Measurements from ENCODE around the gene MPHOSPH8.
A peak's percentile ranks its signal among the peaks of the same experiment; 100 is the strongest.
"Not testable (repeated sequence)": the region's sequence is repeated elsewhere in the genome, so short reads cannot be mapped to it uniquely, and the experiment has no call there.

MPHOSPH8 gene

DNA sequence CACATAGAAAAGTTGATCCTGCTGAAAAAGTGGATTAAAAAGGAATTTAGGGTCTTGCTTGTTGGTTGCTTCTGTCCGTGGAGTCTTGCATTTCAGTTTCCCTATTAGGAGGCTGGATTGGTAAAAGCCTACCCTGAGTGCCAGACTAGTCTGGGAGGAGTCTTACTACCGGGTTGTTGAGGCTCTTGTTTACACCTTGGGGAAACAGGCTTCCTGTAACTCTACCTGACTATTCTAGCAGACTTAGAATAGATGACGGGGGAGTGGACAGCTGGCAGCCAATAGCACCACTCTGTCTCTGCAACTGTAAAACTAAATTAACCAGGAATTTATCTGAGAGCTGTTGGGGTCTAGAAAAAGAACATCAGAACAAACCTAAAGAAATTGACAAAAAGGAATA is 11.3 kb upstream of the MPHOSPH8 start:
- DNase-seq (ENCODE audit: low read depth, low spot score): no peak

DNA sequence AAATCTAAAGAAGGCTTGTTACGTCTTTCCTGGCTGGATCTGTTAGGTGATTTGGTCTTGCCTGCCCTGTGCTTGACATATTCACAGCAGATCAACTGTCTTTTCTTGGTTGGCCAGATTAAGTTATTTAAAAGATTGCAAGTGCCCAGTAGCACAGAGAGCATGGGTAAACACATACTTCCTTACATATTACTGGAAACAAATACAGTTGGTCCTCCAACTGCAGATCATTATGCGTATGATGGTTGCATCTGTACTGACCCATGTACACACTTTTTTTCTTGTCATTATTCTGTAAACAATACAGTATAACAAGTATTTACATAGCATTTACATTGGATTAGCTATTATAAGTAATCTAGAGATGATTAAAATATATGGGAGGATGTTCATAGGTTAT is 9.2 kb upstream of the MPHOSPH8 start:
- no peak for DNase-seq (ENCODE audit: low read depth, low spot score)
- no peak overlapping the region for H3K4me3 ChIP-seq (ENCODE audit: low read length)

More for the DNA sequence above, 11.3 kb upstream of the MPHOSPH8 start:
- H3K4me3 ChIP-seq (ENCODE audit: low read length): no peak overlapping the region

DNA sequence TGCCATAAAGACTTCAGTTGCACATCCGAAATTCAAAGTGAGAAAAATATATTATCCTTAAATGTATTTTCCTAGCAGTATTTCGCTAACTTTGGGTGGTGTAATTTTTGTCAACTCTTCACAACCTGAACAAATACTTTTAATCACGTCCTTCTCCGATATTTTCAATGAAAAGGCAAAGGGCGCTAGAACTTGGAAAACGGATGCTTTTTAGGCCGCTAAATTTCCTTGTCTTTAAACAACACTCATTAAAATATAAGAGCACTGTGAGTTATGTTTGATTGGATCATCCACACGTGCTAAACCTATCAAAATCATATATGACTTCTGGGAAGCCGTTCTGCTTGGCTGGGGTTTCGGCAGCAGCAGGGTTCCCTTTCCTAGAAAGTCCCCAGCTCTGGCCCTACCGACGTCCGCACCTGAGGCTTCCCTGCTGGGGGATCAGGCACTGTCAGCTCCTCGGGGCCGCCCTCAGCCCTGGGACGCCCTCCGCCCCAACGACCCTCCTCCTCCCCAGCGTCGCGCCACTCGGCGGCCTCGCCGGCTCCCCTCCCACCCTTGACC is 462 bp upstream of the MPHOSPH8 start:
- no peak for DNase-seq (ENCODE audit: low read depth, low spot score)
- H3K4me3 ChIP-seq (ENCODE audit: low read length): peak overlapping the region; percentile 77

DNA sequence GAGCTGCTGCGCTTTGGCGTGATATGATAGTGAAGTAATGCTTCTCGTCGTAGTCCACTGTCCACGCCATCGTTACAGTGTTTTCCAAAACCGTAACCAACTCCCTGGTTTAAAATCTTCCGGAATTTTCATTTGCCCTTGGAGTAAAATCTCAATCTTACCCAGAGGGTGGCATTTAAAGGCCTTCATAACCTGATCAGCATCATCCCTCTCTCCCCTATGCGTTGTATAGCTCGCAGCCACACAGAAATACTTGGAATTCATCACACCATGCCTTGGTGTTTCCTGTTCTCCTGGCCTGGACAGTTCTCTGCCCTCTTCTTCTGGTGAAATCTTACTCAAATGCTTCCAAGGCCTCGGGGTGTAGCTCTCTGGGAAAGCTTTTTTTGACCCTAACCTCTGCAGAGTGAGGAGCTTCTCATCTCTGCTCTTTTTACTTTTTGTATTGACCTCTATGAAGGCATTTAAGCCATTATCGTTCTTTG is 839 bp downstream of the MPHOSPH8 start:
- DNase-seq (ENCODE audit: low read depth, low spot score): no peak
- peak overlapping the region; percentile 77 for H3K4me3 ChIP-seq (ENCODE audit: low read length)

DNA sequence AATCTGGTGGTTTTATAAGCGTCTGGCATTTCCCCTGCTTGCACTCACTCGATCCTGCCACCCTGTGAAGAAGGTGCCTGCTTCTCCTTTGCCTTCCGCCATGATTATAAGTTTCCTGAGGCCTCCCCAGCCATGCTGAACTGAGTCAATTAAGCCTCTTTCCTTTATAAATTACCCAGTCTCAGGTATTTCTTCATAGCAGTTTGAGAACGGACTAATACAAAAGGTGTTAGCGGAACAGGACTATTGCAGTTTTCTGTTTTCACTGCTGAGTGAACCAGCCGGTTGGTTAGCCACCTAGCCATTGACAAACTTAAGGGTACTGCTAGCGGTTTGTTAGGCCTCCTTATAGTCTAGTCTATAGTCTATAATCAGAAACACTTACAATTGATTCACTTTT is 2.5 kb downstream of the MPHOSPH8 start:
- DNase-seq (ENCODE audit: low read depth, low spot score); H3K4me3 ChIP-seq (ENCODE audit: low read length): not testable (repeated sequence)

DNA sequence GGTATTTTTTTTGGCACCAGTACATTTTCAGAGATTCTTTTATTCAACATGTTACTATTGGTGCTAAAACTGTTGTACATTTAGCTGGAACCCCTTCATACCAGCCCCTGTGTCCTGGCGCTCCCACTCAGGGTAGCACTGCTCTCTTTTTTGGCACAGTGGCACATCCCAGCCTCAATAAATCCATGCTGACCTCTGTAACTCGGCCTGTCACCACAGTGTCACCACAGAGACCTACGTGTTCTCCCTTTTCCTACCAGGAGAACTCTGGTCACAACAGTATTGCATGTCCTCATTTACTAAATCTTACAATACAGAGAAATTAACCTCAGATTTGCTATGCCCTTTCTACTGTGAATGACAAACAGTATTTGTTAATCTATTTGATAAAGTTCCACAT is 10.2 kb downstream of the MPHOSPH8 start:
- no peak for DNase-seq (ENCODE audit: low read depth, low spot score)
- no peak overlapping the region for H3K4me3 ChIP-seq (ENCODE audit: low read length)

DNA sequence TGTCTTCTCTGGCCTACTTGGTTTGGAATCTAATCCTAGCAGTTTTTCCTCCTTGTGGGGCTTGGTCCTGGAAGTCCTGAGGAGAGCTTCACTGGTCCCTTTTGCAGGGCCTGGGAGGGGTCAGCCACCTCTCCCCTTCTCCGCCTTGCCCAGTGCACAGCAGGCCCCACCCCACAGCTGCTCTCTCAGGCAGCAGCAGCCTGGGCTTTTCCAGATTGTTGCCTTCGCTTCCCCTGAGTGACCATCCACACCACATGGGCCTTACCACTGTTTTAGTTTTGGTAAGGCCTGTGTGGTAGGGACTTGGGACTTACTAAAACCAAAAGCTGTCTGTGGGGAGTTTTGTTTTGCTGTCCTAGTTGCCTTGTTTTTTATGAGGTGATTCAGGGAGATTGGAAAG is 11.5 kb downstream of the MPHOSPH8 start:
- no peak overlapping the region for H3K4me3 ChIP-seq (ENCODE audit: low read length)
- DNase-seq (ENCODE audit: low read depth, low spot score): no peak

DNA sequence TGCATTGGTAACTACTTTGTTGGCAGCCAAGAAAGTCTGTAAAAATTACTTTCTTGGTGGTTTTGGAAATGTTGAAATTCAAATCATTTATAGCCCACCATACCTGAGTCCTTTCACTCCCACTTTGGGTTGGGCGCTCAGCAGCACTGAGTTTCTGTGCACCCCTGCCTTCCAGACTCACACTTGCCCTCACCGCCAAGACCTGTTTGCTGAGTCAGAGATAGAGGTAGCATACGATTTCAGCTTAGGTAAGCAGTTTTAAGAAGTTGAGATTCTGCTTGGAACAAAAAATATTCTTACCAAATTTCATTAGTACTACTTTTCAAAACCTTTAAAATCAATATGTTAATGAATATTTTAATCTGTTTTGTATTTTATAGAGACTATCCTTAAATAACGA is 12.6 kb downstream of the MPHOSPH8 start:
- no peak for DNase-seq (ENCODE audit: low read depth, low spot score)
- no peak overlapping the region for H3K4me3 ChIP-seq (ENCODE audit: low read length)

DNA sequence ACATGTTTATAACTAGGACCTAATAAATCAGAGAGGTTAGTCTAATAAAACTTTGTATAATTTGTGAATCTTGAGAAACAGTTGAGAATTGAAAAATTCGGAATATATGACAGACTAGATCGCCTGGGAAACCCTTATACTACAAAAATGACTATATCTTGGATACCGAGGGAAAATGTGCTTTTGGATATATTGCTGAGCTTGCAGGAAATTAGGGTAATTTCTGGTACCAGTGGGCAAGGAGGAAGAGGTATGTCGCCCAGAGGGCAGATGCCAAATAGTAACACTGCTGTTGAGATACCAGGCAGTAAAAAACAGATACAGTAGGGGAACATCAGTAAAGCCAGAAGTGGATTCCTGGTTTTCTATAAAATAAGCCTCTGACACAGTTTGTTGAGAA is 17.3 kb downstream of the MPHOSPH8 start:
- H3K4me3 ChIP-seq (ENCODE audit: low read length): no peak overlapping the region
- no peak for DNase-seq (ENCODE audit: low read depth, low spot score)

DNA sequence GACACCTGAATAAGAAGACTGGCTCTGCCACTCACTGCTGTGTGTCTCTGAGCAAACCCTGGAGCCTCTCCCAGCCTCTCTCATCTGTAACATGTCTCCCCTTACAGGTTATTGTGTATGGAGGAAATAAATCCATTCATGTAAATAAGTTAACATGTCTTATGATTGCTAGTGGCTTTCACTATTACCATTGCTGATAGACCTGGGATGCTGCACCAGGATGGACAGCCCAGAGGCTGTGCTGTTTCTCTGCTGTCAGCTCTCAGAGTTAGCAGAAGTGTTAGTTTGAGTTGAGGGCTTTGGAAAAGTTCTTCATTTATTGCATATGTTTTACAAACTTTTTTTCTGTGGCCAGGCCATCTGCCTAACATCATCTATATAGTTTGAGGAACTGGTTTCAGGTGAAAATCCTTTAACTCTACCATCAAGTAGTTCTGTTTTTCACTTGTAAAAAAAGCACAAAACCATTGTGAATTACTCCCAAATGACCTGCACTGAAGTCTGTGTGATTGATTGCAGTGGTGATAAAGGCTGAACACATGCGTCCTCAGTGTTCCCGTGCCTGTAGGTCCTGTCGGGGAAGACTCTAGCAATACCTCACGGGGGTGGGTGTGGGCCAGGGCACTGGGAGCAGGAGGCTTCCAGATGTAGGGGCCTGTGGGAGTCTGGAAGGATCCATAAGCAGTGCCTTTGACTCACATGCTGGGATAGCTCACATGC is 24.6 kb downstream of the MPHOSPH8 start:
- no peak overlapping the region for H3K4me3 ChIP-seq (ENCODE audit: low read length)
- no peak for DNase-seq (ENCODE audit: low read depth, low spot score)

DNA sequence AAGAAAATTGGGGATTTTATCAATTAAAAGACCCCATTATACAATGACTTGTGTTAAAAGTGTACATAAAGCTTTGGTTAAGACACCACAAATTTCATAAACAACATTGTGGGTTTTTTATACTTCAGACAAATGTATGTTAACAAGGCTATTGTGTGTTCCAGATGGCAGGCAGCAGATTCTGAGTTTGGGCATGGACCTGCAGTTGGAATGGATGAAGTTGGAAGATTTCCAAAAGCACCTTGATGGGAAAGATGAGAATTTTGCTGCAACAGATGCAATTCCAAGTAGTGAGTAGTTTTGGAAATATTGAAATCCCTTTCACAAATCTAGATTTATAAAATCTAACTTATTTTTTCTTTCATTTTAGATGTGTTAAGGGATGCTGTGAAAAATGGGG is 25.4 kb downstream of the MPHOSPH8 start:
- no peak for DNase-seq (ENCODE audit: low read depth, low spot score)
- no peak overlapping the region for H3K4me3 ChIP-seq (ENCODE audit: low read length)

DNA sequence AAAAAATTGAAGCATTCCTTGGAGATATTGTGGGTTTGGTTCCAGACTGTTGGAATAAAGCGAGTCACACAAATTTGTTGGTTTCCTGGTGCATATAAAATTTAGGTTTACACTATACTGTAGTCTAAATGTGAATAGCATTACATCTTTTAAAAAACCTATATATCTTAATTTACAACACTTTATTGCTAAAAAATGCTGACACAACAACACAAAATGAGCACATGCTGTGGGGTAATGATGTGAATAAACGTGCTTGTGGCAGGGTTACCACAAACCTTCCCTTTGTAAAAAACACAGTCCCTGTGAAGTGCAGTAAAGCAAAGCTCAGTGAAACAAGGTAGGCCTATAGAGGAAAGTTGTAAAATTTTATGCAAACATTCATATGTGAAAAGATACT is 27.7 kb downstream of the MPHOSPH8 start:
- no peak overlapping the region for H3K4me3 ChIP-seq (ENCODE audit: low read length)
- no peak for DNase-seq (ENCODE audit: low read depth, low spot score)

DNA sequence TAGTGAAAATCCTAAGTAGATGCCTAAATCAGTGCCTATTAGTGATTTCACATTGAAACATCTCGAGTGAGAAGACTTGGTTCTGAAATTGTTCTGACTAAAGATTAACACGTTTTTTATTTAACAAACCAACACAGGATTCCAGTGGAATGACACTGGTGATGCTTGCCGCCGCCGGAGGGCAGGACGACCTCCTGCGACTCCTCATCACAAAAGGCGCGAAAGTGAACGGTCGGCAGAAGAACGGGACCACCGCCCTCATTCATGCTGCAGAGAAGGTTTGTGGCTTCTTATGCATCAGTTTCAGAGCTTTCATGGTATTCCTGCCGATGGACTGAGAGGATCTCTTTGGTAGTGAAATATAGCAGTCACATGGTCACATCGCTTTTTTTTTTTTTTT is 28.1 kb downstream of the MPHOSPH8 start:
- no peak overlapping the region for H3K4me3 ChIP-seq (ENCODE audit: low read length)

DNA sequence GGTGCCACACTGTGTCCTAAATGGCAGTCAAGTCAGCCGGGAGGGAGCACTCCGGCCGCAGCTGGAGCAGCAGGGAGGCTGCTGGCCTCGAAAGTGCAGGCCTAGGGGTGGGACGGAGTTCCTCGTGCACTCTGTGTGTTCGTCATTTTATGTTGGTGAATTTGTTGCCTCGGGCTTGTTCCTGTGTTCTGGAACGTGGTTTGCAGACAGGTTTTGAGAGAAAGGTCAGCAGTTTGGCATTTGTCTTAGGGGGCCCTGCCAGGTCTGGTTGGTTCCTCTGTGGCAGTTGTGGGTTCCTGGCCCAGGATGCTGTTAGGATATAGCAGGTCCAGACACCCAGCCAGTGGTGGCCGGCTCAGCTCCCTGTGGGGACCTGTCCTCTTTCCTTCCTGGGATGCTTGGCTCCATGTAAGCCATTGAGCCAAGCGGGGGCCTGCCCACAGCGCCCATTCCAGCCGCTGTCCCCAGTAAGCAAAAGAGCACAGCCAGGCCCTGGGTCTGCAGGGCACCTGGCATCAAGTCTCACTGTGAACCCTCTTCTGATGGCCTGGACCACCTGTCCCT is 30.0 kb downstream of the MPHOSPH8 start:
- no peak overlapping the region for H3K4me3 ChIP-seq (ENCODE audit: low read length)
- no peak for DNase-seq (ENCODE audit: low read depth, low spot score)

More for the DNA sequence above, 28.1 kb downstream of the MPHOSPH8 start:
- no peak for DNase-seq (ENCODE audit: low read depth, low spot score)

DNA sequence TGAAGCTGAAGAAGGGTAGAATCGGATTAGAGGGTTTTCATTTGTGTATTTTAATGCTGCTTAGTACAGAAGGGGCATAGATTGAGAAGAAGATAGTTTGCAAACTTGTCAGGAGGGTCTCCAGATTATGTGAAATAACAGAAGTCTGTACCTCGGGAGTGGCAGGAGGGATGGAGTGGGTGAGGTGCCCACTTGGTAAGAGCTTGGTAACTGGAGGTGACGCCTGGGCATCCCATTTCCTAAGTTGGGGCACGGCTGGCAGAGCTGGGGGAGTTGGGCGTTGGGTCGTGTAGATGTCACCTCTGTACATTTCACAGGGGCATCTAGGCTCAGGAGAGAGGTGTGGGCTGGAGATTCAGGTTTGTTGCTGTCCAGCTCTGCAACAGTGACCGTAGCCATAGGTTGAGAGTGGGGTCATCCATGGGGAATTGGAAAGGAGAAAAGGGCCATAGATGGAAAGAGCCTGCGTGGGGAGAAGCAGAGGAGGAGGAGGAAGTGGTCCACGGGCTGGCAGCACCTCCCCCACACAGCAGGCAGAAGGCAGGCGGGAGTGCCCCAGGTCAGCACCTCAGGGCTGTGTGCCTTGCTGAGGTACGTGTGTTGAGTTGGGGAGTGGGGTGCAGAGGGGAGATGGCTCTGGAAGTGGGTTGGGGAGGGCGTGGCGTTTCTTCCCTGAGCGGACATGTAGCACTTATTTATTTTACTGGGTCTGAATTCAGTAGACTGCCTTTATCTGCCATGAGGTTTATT is 31.2 kb downstream of the MPHOSPH8 start:
- H3K4me3 ChIP-seq (ENCODE audit: low read length): no peak overlapping the region
- DNase-seq (ENCODE audit: low read depth, low spot score): no peak

DNA sequence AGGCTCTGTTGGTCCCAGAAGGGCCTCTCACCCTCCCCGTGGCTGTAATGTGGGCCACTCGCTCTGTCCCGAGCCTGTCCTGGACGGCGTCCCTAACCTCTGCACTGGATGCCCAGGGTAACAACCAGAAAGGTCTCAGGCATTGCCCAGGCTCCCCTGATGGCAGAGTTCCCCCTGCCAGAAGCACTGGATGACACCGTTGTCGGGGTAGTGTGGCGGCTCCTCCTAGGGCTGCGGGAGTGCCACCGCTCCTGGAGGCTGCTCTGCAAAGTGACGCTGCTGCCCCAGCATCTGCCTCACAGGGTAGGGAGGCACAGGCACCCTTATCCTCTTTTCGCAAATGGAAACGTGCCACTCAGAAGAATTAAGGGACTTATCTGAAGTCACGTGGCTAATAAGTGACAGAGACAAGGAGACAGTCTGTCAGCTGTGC is 32.0 kb downstream of the MPHOSPH8 start:
- no peak for DNase-seq (ENCODE audit: low read depth, low spot score)
- H3K4me3 ChIP-seq (ENCODE audit: low read length): no peak overlapping the region

DNA sequence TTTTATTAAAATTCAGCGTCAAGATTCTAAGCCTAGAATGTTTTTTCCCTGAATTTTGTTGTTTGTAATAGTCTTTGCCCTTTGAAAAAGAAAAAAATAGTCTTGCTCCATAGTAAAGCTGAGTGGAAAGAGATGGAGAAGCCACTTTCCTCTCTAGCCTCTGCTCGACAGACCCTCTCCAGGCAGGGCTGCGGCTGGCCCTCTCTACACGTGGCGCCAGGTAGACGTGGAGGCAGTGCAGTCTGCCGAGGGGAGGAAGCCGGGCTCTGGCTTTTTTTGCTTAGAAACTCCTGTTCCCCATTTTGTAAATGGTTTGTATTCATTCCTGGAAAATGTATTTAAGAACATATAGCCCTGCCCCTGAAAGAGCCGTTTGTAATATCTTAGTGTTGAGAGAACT is 35.3 kb downstream of the MPHOSPH8 start:
- no peak overlapping the region for H3K4me3 ChIP-seq (ENCODE audit: low read length)
- DNase-seq (ENCODE audit: low read depth, low spot score): no peak

DNA sequence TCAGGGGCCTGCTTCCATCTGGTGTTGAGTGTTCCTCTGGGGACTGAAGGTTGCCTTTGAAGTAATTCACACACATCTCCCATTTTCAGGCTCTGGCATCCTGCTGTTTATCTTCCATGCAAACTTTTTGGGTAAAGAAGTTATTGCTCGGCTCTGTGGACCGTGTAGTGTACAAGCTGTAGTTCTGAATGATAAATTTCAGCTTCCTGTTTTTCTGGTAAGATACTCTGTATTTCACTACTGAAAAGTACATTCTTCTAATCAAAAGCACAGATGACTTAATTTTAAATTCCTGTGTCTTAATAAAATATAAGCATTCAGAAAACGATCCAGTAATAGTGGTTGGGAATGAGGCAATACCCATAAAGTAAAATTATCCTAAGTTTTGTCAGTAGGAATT is 36.7 kb downstream of the MPHOSPH8 start:
- no peak overlapping the region for H3K4me3 ChIP-seq (ENCODE audit: low read length)
- no peak for DNase-seq (ENCODE audit: low read depth, low spot score)

DNA sequence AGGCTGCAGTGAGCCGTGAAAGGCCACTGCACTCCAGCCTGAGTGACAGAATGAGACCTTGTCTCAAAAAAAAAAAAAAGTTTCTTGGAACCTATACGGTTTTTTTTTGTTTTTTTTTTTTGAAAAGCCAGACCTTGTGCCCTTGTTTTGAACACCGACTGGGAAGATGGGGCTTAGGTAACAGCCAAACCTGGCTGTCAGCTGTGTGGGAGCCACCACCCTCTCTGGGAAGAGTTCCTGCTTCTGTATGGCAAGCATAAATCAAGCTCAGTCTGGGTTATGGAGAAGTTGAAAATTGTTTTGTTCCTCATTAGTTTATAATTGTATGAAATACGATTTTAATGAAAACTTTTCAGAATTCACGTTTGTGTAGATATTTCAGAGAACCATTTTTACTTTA is 39.5 kb downstream of the MPHOSPH8 start:
- DNase-seq (ENCODE audit: low read depth, low spot score): no peak

More for the DNA sequence above, 39.5 kb downstream of the MPHOSPH8 start:
- no peak overlapping the region for H3K4me3 ChIP-seq (ENCODE audit: low read length)
